ENCODE data around the gene TRAP1. TPM values are rescaled to one million over a fixed set of nuclear protein-coding genes. Genes with fewer than 3 reads are reported as not detected.

TRAP1 gene
- 315 TPM for total RNA-seq

DNA sequence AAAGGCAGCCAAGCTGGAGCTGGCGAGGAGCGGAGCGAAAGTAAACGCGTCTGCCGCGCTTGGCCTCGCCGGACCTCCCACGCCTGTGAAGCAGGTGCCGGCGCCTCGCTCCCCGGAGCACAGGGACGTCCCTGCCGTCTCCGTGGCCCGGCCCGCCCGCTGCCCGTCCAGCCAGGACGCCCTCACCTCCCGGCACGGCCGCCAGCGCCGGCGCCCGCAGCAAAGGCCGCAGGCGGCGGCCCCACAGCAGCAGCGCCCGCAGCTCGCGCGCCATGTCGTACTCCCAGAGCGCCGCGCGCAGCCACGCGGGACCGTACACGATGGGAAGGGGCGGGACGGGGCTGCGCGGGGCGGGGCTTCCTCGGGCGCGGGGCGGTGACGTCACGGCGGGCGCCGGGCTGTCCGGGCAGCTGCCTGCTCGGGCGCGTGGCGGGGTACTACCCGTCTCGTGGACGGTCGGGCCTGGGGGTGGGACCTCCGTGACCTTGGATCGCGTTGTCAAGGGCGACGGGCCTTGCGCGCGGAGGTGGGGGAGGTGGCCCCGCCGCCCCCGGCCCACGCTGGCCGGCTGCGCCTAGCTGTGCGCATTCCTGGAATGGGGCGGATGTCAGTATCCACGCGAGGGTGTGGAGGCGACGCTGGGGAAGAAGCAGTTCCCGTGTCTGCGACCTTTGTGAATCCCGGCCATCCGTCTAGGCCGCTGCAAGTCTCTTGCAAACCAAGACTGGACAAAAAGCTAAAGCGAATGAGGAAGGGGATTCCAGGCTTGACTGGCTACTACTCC, at the start of gene TRAP1:
Gene TRAP1 (minus strand): TSS at position 290 of the 784 bp plus-strand sequence. CDS start 16 bp downstream, at position 274.

DNA sequence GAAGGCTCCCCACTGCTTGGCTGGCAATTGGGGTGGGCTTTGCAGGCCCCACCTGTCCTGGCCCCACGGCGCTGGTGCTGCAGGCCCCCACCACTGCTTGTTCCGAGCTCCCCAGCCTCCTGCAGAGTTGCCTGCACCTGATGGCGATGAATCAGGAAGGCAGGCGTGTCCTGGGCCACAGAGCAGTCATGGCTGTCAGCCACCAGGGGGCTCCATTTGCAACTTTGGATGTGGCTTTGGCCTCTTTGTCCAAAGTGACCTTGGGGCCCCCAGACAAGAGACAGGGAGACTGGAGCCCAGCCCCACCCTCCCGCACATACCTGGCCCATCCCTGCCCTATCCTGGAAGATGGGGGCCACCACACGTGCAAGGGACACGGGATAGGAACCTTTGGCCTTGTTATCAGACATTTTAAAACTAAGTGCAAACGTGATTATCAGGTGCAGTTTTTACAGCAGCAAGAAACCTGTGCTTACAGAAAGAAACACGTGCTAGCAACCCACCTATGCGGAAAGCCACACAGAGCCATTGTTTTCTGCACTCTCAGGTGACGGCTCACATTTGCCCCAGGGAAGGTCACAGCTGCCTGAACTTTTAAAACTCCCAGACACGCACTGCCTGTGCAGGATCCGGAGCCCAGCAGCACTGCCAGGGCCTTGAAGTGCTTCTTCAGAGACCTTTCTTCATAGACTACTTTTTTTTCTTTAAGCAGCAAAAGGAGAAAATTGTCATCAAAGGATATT, 62.9 kb downstream of the TRAP1 start, which contains the start of gene DNASE1:
Gene DNASE1 (plus strand): TSS at position 443 of the 743 bp plus-strand sequence. CDS start 683 bp downstream, outside the sequence.

DNA sequence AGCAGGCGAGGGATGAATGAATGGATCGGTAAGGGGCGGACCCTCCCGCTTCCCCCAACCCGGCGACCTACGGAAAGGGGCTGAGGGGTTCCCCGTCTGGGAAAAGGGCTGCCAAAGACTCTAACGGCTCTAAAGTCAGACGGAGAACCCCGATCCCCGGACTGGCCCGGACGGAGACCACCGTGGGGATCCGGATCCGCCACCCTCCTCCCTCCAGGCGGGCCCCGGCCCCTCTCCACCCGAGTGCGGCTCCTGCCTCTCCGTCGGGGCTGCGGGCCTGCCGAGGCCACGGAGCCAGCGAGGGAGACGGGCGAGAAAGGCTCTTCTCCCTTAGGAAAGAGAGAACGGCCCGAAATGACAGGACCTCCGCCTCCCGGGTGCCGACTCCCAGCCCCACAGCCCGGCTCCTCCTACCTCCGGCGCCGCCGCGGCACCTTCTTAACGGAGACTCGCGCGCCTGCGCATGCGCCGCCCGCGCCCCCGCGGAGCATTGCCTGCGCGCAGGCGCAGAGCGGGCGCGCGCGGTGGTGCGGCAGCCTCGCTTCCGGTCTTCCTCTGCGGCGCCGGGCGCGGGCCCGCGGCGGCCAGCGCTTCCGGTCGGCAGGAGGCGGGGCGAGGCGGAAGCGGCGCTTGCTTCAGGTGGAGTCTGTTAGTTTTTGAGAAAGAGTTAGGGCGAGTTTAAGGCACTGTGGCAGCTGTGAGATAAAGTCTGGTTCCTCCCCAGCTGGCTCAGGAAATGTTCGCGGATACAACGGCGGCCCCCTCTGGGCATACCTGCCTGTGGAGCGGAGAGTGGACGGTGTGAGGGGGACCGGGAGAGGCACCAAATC, 106.0 kb downstream of the TRAP1 start, which contains the start of gene SLX4:
Gene SLX4 (minus strand): TSS at position 461 of the 830 bp plus-strand sequence. CDS start 2,642 bp downstream, outside the sequence.

Other genes starting within 250 kb of the TRAP1 start
- not detected for gene C16orf90, start 222.0 kb downstream of the TRAP1 start, total RNA-seq
- 16.9 TPM for gene CLUAP1, start 216.5 kb downstream of the TRAP1 start, total RNA-seq
- 1.9 TPM for gene NLRC3, start 140.1 kb downstream of the TRAP1 start, total RNA-seq
- 6.8 TPM for gene SLX4, start 105.9 kb downstream of the TRAP1 start, total RNA-seq
- gene DNASE1, start 62.8 kb downstream of the TRAP1 start, total RNA-seq = 60.0 TPM
- gene CREBBP, start 163.2 kb upstream of the TRAP1 start, total RNA-seq = 101 TPM

Measured in metanephros (tissue), 1 donor.